NCI-H774 (cell line): ENCODE measurements around the gene GSTM3.
"Not testable (repeated sequence)": the region's sequence is repeated elsewhere in the genome, so short reads cannot be mapped to it uniquely, and the experiment has no call there.

ENCODE experiments used
- DNase-seq: peaks from one replicate; lab custom pipeline; 2025; lab: John Stamatoyannopoulos, UW

GSTM3 gene

GRCh38 chr1:109762039-109762585 lies 21.3 kb upstream of the GSTM3 start:
- DNase-seq = no peak

- no peak for DNase-seq
Measured at GRCh38 chr1:109761227-109762038, 20.6 kb upstream of the GSTM3 start.

GRCh38 chr1:109760581-109761226 lies 19.9 kb upstream of the GSTM3 start:
- DNase-seq = no peak

DNA sequence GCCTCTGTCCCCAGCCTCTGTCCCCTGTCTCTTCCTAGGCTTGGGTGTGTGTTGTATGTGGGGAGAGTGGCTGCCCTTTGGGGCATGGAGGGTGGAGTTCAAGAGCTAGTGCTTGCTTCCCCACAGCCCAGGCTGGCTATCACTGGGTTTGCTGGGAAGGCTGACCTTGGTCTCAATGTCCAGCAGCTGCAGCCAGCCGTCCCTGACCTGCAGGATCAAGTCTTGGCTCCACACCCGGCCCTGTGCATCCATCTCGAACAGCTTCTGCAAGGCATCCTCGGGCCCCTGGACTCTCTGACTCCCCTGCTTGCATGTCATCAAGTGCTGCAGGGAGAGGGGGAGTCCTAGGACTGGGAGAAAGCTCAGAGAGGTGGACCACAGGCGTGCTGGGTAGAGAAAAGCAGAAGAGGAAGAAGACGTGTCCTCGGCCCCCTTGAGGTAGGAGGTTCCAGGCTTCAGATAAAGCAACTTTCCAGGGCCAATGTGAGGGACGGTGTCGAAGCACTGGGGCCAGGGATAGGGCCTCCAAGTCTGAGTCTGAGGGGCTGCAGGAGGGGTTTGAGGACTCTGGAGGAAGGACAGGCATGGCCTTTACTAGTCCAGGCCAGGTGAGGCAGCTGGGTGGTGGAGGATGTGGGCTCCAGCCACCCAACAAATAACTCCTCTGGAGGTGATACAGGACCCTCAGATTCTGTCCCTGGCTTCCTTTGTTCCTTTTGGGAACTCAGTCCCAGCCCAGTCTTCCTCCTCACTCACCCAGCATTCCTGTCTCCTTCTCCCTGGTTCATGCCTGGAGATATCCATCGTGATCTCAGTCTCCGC lies 18.9 kb upstream of the GSTM3 start:
- no peak for DNase-seq

- no peak for DNase-seq
Measured at GRCh38 chr1:109757936-109758786, 17.3 kb upstream of the GSTM3 start.

DNA sequence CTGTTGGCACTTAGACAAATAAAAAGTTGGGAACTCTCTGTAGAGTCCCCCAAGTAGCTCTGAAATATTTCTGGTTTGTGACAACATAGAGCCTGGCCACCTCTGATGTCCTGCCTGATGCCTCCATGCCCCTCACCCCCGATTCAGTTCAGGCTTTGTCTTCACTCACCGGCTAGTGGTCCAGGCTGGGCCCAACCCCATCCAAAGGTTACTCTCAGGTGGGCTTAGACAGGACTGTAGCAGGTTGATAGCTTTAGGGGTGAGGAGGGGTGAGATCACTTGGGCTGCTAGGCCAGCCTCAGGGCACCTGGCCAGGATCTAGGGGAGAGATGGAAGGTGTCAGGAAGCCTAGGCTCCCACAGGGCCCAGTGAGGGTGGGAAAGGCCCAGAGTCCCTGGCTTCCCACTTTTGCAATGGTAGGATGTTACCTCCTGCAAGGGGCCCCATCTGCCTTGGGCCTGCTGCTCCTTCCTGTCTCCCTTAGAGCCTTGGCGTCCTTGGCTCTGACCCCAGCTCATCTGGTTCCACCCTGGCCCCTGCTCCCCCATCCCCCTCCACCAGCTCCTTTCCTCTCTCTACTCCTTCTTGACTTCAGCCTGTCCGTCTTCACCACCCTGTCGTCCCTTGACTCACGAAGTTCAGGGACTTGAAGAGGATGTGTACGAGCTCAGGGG lies 16.1 kb upstream of the GSTM3 start:
- DNase-seq = no peak

DNA sequence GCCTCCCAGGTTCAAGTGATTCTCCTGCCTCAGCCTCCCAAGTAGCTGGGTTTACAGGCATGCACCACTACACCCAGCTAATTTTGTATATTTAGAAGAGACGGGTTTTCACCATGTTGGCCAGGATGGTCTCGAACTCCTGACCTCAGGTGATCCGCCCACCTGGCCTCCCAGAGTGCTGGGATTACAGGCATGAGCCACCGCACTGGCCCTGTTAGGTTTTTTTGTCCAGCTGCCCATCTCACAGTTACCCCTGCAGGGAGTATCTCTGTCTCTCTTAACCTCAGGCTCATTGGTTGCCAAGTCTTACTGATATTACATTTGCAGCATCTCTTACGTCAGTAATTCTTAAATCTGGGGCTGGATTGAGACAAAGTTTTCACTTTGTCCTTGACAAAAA lies 15.5 kb upstream of the GSTM3 start:
- DNase-seq = not testable (repeated sequence)

GRCh38 chr1:109754738-109755137 lies 13.9 kb upstream of the GSTM3 start:
- no peak for DNase-seq

DNA sequence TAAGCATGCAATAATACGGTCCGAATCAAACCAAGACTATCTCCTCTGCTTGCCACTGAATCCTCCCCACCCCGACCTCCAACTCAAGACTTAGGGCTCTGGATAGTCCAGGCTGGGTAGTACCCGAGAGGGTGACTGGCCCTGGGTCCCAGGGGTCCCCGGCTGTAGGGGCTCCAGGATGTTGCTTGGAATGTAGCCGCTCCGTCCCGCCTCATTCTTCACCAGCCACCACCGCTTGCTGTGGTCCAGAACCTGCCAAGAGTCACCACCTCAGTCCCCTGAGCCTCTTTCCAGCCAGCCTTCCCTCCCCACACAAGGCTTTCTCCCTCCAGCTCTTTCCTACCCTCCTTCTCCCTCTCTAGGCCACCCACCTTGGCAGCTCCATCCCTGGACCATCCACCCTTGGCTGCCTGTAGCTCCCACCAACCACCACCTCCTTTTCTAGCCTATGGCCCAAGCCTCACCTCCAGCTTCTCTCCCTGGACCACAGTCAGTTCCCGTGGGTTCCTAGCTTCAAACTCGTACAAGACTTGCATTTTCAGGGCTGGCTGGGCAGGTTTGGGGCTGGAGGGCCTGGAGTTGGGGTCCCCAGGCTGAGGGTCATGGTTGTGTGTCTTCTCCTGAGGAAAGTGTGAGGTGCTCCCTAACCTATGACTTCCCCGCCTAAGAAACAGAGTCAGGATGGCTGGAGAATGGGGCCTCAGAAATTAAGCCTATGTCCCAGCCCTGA lies 10.9 kb upstream of the GSTM3 start:
- DNase-seq = no peak

DNA sequence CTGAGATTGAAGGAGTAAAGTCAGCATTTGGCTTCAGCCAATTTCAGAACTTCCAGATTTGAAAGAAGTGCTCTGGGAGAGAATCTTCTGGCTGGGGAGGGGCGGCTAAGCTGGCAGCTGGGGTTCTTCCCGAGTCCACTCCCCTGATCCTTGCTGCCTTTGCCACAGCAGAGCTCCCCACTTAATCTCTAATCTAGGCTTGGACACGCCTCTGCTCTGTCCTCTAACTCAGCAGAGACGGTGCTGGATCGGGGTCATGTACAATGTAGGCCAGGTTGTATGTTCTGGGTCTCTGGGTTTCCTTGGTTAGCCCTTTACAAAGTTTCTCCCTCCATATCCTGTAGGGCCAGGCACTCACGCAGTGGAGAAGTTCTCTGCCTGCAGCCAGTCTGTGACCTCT lies 10.1 kb upstream of the GSTM3 start:
- DNase-seq = no peak

- DNase-seq = no peak
Measured at GRCh38 chr1:109750241-109750882, 9.5 kb upstream of the GSTM3 start.

- DNase-seq = no peak
Measured at GRCh38 chr1:109749221-109749620, 8.4 kb upstream of the GSTM3 start.

- not testable (repeated sequence) for DNase-seq
Measured at GRCh38 chr1:109748311-109748710, 7.5 kb upstream of the GSTM3 start.

DNA sequence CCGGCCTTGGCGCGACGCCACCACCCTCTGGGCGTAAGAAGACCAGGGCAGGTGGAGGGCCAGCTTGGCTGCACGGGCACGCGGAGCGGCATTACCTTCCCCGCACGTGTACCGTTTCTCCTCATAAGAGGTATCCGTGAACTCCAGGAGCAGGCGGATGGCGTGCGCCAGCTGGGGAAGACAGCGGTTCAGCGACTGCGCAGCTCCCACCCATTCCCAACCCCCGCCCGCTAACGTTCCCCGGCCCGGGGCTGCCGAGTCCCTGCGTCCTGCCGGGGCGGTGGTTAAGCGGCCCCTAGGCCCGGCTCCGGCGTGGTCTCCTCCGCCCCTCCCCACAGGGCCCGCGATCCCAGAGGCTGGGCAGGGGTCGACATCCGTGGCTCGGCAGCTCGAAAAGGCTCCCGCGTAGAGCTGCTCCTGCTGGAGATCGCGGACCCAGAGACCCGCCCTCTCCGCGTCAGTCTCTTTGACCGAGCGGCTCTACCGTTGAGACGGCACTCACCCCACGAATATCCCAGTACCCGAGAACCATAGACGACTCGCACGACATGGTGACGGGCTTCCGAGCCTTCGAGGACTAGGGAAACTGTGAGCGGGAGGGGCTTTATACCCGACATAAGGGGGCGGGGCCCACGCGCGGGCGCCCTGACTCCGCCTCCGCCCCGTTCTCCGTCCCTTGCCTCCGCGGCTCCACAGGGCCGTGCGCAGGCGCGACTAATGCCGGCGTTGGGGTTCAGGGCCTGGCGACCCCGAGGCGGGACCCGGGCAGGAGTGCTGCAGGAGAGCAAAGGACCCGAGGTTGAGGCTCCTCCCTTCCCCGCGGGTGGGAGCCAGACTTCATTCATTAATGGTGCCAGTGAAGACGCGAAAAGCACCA lies 862 bp downstream of the GSTM3 start:
- DNase-seq = peak; percentile 67

DNA sequence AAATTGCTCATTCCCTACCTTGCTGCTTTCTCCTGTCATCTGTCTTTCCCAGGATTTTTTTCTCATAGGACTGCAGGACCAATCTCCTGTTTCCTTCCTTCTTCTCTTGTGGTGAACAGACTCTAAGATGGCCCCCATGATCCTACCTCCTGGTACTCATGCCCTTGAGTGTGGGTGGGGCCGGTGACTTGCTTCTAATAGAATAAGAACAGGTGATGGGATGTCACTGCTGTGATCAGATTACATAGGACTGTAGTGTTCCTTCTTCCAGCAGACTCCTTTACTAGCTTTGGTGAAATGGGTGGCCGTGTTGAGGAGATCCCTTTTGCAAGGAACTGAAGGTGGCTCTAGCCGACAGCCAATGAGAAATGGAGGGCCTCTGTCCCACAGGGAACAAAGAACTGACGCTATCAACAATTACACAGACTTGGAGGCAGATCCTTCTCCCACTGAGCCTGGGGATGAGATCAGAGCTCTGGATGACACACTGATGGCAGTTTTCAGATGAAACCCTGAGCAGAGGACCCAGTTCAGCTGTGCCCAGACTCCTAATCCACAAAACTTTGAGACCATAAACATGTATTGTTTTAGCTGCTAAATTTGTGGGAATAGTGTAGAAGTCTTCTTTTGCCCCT lies 7.5 kb downstream of the GSTM3 start:
- no peak for DNase-seq

GRCh38 chr1:109732390-109732881 lies 8.4 kb downstream of the GSTM3 start:
- no peak for DNase-seq

- no peak for DNase-seq
Measured at GRCh38 chr1:109730666-109731065, 10.2 kb downstream of the GSTM3 start.

DNA sequence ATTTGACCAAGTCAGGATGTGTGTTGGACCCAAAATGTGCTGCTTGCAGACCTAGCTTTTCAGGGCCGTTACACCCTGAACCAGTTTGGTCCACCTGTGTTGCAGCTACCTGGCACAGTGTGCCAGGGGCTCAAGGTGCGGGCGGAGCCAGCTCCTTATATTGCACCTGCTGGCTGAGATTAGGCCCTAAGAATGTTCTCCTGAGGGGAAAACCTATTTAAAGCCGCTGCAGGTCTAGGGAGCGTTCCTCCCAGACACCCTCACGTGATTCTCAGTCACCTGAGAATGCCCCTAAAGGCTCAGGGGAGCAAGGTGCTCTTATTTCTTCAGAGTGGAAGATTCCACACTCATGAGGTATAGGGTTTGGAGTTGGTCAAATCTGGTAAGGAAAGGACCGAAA lies 12.0 kb downstream of the GSTM3 start:
- DNase-seq = no peak
